K562 (cell line): ENCODE results near the gene MYMX. TPM values are rescaled to one million over a fixed set of nuclear protein-coding genes. Genes with fewer than 3 reads are reported as not detected.

Experiments
- ATAC-seq: fragments of 200-7000 bp; cut with Tn5 transposase; 3 replicates; pipeline ENCODE4 v1.9.1; 2020; ENCODE audit warnings: moderate library complexity
- BruUV-seq: library from RNA; stranded (reverse); fragments of 400-500 nt; replicated peaks from 2 replicates; lab custom pipeline; 2021; lab: Mats Ljungman, UMichigan
- CTCF ChIA-PET: fragments of 300-600 bp; formaldehyde crosslinking; extraction: SDS; loops from one replicate; lab custom pipeline; 2021; ENCODE audit warnings: low intra/inter-chr PET ratio; lab: Yijun Ruan, JAX
- POLR2A ChIA-PET: fragments of 300-600, 350-650 bp; sonication (Branson Sonifier 250); formaldehyde crosslinking; extraction: SDS; loops from one replicate; lab custom pipeline; 2021; ENCODE audit warnings: antibody characterized with exemption, inconsistent platforms; lab: Yijun Ruan, JAX
- DNase-seq, 4 experiments: peaks; one replicate each; pipeline versions ENCODE4 v3.0.0 to v3.0.0-alpha.2; 2011 to 2018; ENCODE audit warnings: low spot score in 3 of 4, mixed read lengths in 3 of 4; ENCODE audit errors: extremely low read depth in 1 of 4
- FAIRE-seq: peaks from 2 replicates; lab custom pipeline; 2011; peaks lifted over from hg19 to GRCh38; lab: Jason Lieb, UNC
- H2AFZ ChIP-seq: 2 replicates; pipeline ENCODE4 v1.6.0; 2011; ENCODE audit warnings: low read depth, low read length, control low read depth, inconsistent platforms
- H3K27ac ChIP-seq: fragments of 200-600 bp; 3 replicates; pipeline ENCODE4 v1.8.0; 2011; ENCODE audit warnings: low read depth, mild to moderate bottlenecking, control low read depth, inconsistent platforms, low read length, moderate library complexity, mixed read lengths; ENCODE audit errors: extremely low read depth
- H3K27me3 ChIP-seq, 2 experiments: fragments of 300-600 bp in 1 of 2; 2 replicates in 1 of 2; 3 replicates in 1 of 2; pipeline versions ENCODE4 v1.6.0 to v1.8.0; 2011; ENCODE audit warnings: inconsistent platforms in 2 of 2, low read length in 2 of 2, mild to moderate bottlenecking in 1 of 2, mixed read lengths in 1 of 2, moderate library complexity in 1 of 2; ENCODE audit not compliant: control insufficient read depth in 2 of 2, insufficient read depth in 2 of 2
- H3K36me3 ChIP-seq: fragments of 300-600 bp; 3 replicates; pipeline ENCODE4 v1.8.0; 2011; ENCODE audit warnings: mild to moderate bottlenecking, low read length, inconsistent platforms; ENCODE audit not compliant: control insufficient read depth, insufficient read depth
- H3K4me1 ChIP-seq, 2 experiments: fragments of 200-600 bp in 1 of 2; replicated peaks in 1 of 2; 2 replicates in 1 of 2; 3 replicates in 1 of 2; pipeline versions ENCODE4 v1.5.1 to v1.8.0; 2011; ENCODE audit warnings: inconsistent platforms in 2 of 2, low read length in 2 of 2, mild to moderate bottlenecking in 1 of 2, mixed read lengths in 1 of 2, moderate library complexity in 1 of 2; ENCODE audit not compliant: control insufficient read depth in 2 of 2, insufficient read depth in 2 of 2
- H3K4me2 ChIP-seq: 2 replicates; pipeline ENCODE4 v1.6.1; 2011; ENCODE audit warnings: low read length, control low read depth, inconsistent platforms, mixed read lengths; ENCODE audit not compliant: insufficient read depth
- H3K4me3 ChIP-seq: fragments of 200-600 bp; sonication (generic), shearing (Covaris generic); 2 replicates; pipeline ENCODE4 v1.5.1; 2016; ENCODE audit warnings: control low read depth, inconsistent platforms
- H3K79me2 ChIP-seq: fragments of 200-600 bp; 3 replicates; pipeline ENCODE4 v1.8.0; 2011; ENCODE audit warnings: low read length, inconsistent platforms; ENCODE audit not compliant: control insufficient read depth, insufficient read depth
- H3K9ac ChIP-seq, 2 experiments: 2 replicates each; pipeline versions ENCODE4 v1.6.0 to v1.6.1; 2011; ENCODE audit warnings: low read depth in 2 of 2, low read length in 2 of 2, control low read depth in 1 of 2, inconsistent platforms in 1 of 2, mild to moderate bottlenecking in 1 of 2, mixed read lengths in 1 of 2; ENCODE audit not compliant: insufficient read depth in 1 of 2
- H3K9me1 ChIP-seq: one replicate; pipeline ENCODE4 v1.6.0; 2011; ENCODE audit warnings: inconsistent platforms, mild to moderate bottlenecking, low read length, moderate library complexity; ENCODE audit not compliant: control insufficient read depth, insufficient read depth
- H3K9me3 ChIP-seq: replicated peaks from 2 replicates; pipeline ENCODE4 v1.5.1; 2011; ENCODE audit warnings: low read depth, low read length, inconsistent platforms; ENCODE audit not compliant: control insufficient read depth, insufficient read depth
- H4K20me1 ChIP-seq: replicated peaks from 2 replicates; pipeline ENCODE4 v1.6.1; 2011; ENCODE audit warnings: low read length, inconsistent platforms, mixed read lengths; ENCODE audit not compliant: control insufficient read depth, insufficient read depth
- ARID4B ChIP-seq: sonication (generic); formaldehyde crosslinking; IDR thresholded peaks from 2 replicates; pipeline ENCODE4 v1.8.0; 2022; ENCODE audit warnings: mild to moderate bottlenecking, missing genetic modification reagents
- HIVEP1 ChIP-seq: fragments of 250-450 bp; sonication (Bioruptor Pico); IDR thresholded peaks from 2 replicates; pipeline ENCODE4 v1.4.0; 2020; ENCODE audit warnings: mild to moderate bottlenecking
- LARP7 ChIP-seq: fragments of 450-650 bp; IDR thresholded peaks from 2 replicates; pipeline ENCODE4 v1.6.1; 2016
- MAFG ChIP-seq: fragments of 450-650 bp; conservative IDR thresholded peaks from 2 replicates; pipeline ENCODE4 v1.6.1; 2016; ENCODE audit warnings: missing genetic modification characterization, missing compliant biosample characterization
- MEF2A ChIP-seq: IDR thresholded peaks from 2 replicates; pipeline ENCODE4 v1.6.1; 2011; ENCODE audit warnings: low read depth, mild to moderate bottlenecking, low read length, moderate library complexity; ENCODE audit not compliant: control insufficient read depth
- SIN3B ChIP-seq: fragments of 450-650 bp; IDR thresholded peaks from 2 replicates; pipeline ENCODE4 v1.6.1; 2017; ENCODE audit warnings: low read depth, mild to moderate bottlenecking, moderate library complexity
- ZNF707 ChIP-seq: fragments of 250-450 bp; sonication (Bioruptor Pico); conservative IDR thresholded peaks from 2 replicates; pipeline ENCODE4 v1.8.0; 2022; ENCODE audit warnings: inconsistent platforms, mild to moderate bottlenecking, moderate library complexity
- ZZZ3 ChIP-seq: fragments of 450-650 bp; IDR thresholded peaks from 2 replicates; pipeline ENCODE4 v1.6.1; 2016; ENCODE audit warnings: antibody characterized with exemption, mild to moderate bottlenecking, moderate library complexity
- WGBS: fragments of 100-300 bp; shearing (Covaris generic); methylation state at CpG from one replicate; pipeline ENCODE4 v1.1.6; 2016; ENCODE audit warnings: low coverage, mixed read lengths; ENCODE audit not compliant: insufficient coverage; ENCODE audit errors: missing lambda C conversion rate; 5-methylcytosine and 5-hydroxymethylcytosine counted together
- in situ Hi-C: fragments of 300-500 bp; cut with MboI; formaldehyde crosslinking; loops from 4 replicates; pipeline ENCODE4 v1.15.0; 2018; ENCODE audit warnings: inconsistent platforms, mixed read lengths
- intact Hi-C: fragments of 100-400 bp; cut with micrococcal nuclease; formaldehyde crosslinking; loops from 2 replicates; pipeline ENCODE4 v1.14.2; 2022
- polyA plus RNA-seq, 8 experiments: library from polyadenylated mRNA; depleted of rRNA in 4 of 8; stranded (reverse) in 5 of 8; unstranded in 3 of 8; fragments of >200 nt; fragmentation: Nextera tagmentation in 2 of 8; fragmentation: Illumina TruSeq in 1 of 8; extraction: Ambion mirVana in 2 of 8; extraction: Trizol in 1 of 8; gene quantifications; 2 replicates each; pipeline versions ENCODE4 v1.2.1 to v1.2.3, GENCODE V29; 2011 to 2014; ENCODE audit warnings: inconsistent platforms in 1 of 8, missing spikeins in 1 of 8
- total RNA-seq, 7 experiments: library from RNA; depleted of rRNA in 6 of 7; stranded (reverse); fragments of >200 nt in 6 of 7; fragmentation: Illumina TruSeq in 2 of 7; extraction: Trizol in 2 of 7; gene quantifications; 2 replicates each; pipeline versions ENCODE4 v1.2.1 to v1.2.3, GENCODE V29; 2011 to 2021; ENCODE audit warnings: low replicate concordance in 1 of 7

Gene MYMX
- total and polyA plus RNA-seq, 9 of the 15 experiments (the other 6 are each of a cell fraction or from before 2014, with no cell fraction given) = 0.12 TPM; not detected in 8

- Histone ChIP-seq H2AFZ (no peak overlapping the region), H3K27me3 (no peaks in the 10 kb centered on the region), H3K9ac (no peak overlapping the region), H3K4me1 (peaks cover 10 to 26% of the 10 kb centered on the region in 2 experiments), H3K79me2 (no peaks in the 10 kb centered on the region), H3K9me1 (no peaks in the 10 kb centered on the region), H3K27ac (no peak overlapping the region), H4K20me1 (no peaks in the 10 kb centered on the region), H3K36me3 (no peaks in the 10 kb centered on the region), H3K4me2 (no peak overlapping the region), H3K9me3 (no peaks in the 10 kb centered on the region), H3K4me3 (no peak overlapping the region)
- WGBS = 75% methylated on average over 6 of the region's 6 CpGs
- ATAC-seq (no peak), FAIRE-seq (no peak), DNase-seq (no peak)
- ChIA-PET POLR2A (interaction anchor here (0.9 to 2.9 kb wide), 5 partner anchors 9 to 39 kb away, joined by 3 to 11 read pairs (median 4); partner anchors contain the start of genes HSP90AB1 and MYMX), CTCF (no interaction called here)
- intact Hi-C loops = no loop called here
- no peak for TF ChIP-seq ZZZ3
- 0 out of 2 replicates have a peak, but pooled peaks have one; percentile 18 for TF ChIP-seq LARP7
- no peak for TF ChIP-seq ARID4B (CRISPR knock-in tag)
- no peak for TF ChIP-seq MEF2A
- no peak for TF ChIP-seq ZNF707 (CRISPR knock-in tag)
- no peak for TF ChIP-seq HIVEP1 (CRISPR knock-in tag)
- TF ChIP-seq MAFG (tag) = no peak
- TF ChIP-seq SIN3B = no peak
- no TSS peak for BruUV-seq
- in situ Hi-C loops = no loop called here
Measured at GRCh38 chr6:44207966-44208365, 8.8 kb upstream of the MYMX start.
